ENCODE measurements around the gene NKAIN1. TPM values are rescaled to one million over a fixed set of nuclear protein-coding genes. Genes with fewer than 3 reads are reported as not detected.

Gene NKAIN1
- not detected in 2 replicates for total RNA-seq

GRCh38 chr1:31239653-31240241 lies at the start of gene NKAIN1:
NKAIN1 (minus strand) TSS chr1:31239887; CDS start chr1:31239547, 340 bp downstream.

Other genes with a start within 250 kb of the NKAIN1 start
- gene PUM1, start 174.2 kb downstream of the NKAIN1 start, total RNA-seq = 53.6 and 81.5 TPM in 2 replicates
- gene SNRNP40, start 56.9 kb upstream of the NKAIN1 start, total RNA-seq = 159 and 160 TPM in 2 replicates
- gene ZCCHC17, start 57.1 kb upstream of the NKAIN1 start, total RNA-seq = 53.3 and 56.7 TPM in 2 replicates
- gene FABP3, start 133.2 kb upstream of the NKAIN1 start, total RNA-seq = 1.3 and 9.0 TPM in 2 replicates
- 1.2 and 2.9 TPM in 2 replicates for gene SERINC2, start 173.3 kb upstream of the NKAIN1 start, total RNA-seq

Measured in epithelial cell of umbilical artery (primary cell).